ENCODE data around the gene CALD1.

GRCh38 chr7:134879815-134880475 lies 100.5 kb downstream of the CALD1 start:
- TF ChIP-seq REST (IDR thresholded peaks at IDR 0.05; ENCODE audit: borderline replicate concordance) (no peak), POLR2AphosphoS5 (IDR thresholded peaks at IDR 0.05) (no peak), CTCF (IDR thresholded peaks at IDR 0.05; ENCODE audit: poor library complexity, severe bottlenecking) (no peak), EZH2 (IDR thresholded peaks at IDR 0.05; ENCODE audit: borderline replicate concordance, insufficient read depth, low read length, poor library complexity, severe bottlenecking) (no peak), TAF1 (IDR thresholded peaks at IDR 0.05; ENCODE audit: low read depth) (no peak), MXI1 (conservative IDR thresholded peaks at IDR 0.05; ENCODE audit: poor library complexity, severe bottlenecking) (no peak), RAD21 (conservative IDR thresholded peaks at IDR 0.05) (no peak), EP300 (conservative IDR thresholded peaks at IDR 0.05; ENCODE audit: poor library complexity, severe bottlenecking) (no peak)
